Omental fat pad (tissue), 4 donors: ENCODE data around the gene EMID1. TPM values are rescaled to one million over a fixed set of nuclear protein-coding genes. Genes with fewer than 3 reads are reported as not detected.
"Not testable (repeated sequence)": the region's sequence is repeated elsewhere in the genome, so short reads cannot be mapped to it uniquely, and the experiment has no call there.

Source experiments
- ATAC-seq: fragments of 150-250 bp; one replicate; pipeline ENCODE4 v1.9.1; 2016; ENCODE audit warnings: mild to moderate bottlenecking, moderate library complexity; ENCODE audit not compliant: low FRiP score
- DNase-seq: peaks from one replicate; pipeline ENCODE4 v3.0.0-alpha.2; 2019; ENCODE audit warnings: low spot score
- total RNA-seq, 4 donors: library from RNA; depleted of rRNA; stranded (reverse); fragments of >200 nt; gene quantifications; one replicate each; pipeline ENCODE4 v1.1.0, GENCODE V29; 2016
- TF ChIP-seq, protein P1 (sequence below), 3 donors: fragments of 450-650 bp; IDR thresholded peaks; one replicate each; pipeline ENCODE4 v1.5.1; 2016 to 2017; ENCODE audit warnings: antibody characterized with exemption in 3 of 3, mild to moderate bottlenecking in 3 of 3, moderate library complexity in 2 of 3

The EMID1 gene
- total RNA-seq, 4 donors from 2014 or later, result 1.5 to 2.5 (median 1.7) TPM

DNA sequence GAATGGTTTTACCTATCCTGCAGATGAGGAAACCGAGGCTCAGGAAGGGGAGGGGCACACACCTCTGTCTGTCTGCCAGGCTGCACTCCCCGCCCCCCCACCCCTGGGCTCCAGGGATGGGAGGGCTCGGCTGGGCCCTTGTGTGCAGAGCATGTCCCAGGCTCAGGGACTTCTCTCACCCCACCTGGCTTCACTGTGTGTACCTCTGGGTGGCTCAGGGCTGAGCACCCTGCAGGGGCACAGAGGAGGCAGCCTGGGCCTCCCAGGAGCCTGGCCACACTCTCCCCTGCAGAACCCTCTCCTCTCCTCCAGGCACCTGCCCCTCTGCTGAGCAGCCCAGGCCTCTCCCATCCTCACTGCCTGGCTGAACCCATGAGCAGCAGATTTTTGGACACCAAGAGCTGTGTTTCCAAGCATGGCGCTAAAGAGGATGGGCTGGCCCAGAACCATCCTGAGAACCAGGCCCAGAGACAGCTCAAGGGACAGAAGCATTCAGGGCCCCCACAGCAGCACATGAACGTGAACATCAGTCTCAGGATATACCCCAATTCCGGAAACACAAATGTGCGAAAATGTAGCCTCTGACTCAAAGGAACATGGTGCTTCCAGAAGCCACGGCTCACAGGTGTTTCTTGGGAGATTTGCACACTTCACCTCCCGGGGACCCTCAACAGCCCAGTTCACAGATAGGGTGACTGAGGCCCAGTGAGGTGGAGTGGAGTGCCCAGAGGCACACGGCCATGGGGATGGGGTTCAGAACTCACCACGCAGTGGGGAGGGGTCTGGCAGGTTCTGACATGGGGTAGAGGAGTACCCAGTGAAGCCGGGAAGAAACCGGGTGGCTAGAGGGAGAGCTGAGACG, 10.5 kb downstream of the EMID1 start:
- TF ChIP-seq, protein P1, sequence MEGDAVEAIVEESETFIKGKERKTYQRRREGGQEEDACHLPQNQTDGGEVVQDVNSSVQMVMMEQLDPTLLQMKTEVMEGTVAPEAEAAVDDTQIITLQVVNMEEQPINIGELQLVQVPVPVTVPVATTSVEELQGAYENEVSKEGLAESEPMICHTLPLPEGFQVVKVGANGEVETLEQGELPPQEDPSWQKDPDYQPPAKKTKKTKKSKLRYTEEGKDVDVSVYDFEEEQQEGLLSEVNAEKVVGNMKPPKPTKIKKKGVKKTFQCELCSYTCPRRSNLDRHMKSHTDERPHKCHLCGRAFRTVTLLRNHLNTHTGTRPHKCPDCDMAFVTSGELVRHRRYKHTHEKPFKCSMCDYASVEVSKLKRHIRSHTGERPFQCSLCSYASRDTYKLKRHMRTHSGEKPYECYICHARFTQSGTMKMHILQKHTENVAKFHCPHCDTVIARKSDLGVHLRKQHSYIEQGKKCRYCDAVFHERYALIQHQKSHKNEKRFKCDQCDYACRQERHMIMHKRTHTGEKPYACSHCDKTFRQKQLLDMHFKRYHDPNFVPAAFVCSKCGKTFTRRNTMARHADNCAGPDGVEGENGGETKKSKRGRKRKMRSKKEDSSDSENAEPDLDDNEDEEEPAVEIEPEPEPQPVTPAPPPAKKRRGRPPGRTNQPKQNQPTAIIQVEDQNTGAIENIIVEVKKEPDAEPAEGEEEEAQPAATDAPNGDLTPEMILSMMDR (IDR thresholded peaks at IDR 0.05), result no peak
- no peak for DNase-seq
- ATAC-seq, result no peak

DNA sequence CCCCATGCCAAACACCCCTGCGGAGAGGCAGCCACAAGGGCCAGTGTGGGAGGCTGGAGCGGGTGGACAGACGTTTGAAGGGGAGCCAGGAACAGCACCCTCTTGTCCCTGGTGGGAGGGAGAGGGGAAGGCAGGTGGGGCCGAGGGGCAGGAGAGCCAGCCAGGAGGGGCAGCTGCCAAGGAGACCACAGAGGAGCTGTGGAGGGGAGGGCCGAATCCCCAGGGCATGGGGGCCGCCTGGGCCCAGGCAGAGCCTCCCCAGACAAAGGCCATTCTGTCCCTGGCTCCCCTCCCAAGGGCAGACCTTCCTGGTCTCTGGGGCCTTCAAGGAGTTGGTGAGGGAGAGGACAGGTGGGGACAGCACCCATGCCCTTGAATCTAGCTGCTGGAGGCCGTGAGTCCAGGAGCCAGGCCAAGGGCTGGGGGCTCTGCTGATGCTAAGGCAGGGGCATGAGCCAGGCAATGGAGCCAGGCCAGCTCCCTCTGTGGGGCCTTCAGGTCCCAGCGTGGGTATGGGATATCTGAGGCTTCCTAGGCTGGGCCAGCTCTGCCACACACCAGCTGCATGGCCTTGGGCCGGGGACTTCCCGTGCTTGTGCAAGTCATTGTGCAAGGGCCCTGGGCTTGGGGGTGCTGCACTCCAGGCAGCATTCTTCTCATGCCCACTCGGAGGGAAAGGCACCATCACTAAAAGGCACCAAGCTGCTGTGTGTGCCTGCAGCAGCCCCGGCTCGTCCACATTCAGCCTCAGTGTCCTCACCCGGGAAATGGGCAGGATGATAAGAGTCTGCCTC, 11.4 kb downstream of the EMID1 start:
- TF ChIP-seq, protein P1 (IDR thresholded peaks at IDR 0.05), result no peak
- DNase-seq (no peak), ATAC-seq (peak; percentile 42)

DNA sequence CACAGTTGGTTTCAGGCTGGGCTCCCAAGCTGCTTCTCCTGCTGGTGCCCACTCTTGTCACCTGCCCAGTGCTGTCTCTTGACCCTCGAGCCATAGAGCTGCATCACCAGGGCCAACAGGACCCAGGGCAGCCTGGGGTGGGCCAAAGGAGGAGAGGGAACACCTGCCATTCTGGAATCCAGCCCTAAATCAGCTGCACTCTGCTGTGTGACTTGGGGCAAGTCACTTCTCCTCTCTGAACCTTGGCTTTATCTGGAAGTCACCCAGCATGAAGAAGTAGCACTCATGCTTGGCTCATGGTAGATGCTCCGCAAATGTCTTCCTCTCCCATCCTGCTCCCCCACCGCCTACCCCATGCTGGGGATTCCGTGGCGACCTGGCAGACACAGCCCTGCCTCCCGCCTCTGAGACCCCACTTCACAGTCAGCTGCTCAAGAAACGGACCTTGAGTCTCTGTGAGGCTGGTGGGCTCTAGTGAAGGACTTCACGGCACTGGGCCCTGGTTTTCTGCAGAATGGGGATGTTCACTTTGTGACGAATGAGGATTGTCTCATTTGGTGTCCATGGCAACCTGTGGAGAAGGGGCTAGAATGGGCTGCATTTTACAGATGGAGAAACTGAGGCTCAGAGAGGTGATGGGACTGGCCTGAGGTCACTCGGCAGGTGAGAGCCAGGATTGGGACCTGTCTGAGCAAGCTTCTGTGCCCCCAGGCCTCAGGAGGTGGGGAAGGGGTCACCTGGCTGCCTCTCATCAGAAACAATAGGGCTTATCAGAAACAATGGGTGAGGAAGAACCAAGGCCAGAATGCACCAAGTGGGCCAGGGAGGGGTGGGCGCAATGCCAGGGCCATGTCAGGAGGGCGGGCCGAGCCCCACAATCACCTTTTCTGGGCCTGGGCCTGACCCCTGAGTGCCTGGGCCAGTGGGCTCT, 12.4 kb downstream of the EMID1 start:
- no peak for ATAC-seq
- no peak for DNase-seq
- TF ChIP-seq, protein P1 (IDR thresholded peaks at IDR 0.05), result no peak

DNA sequence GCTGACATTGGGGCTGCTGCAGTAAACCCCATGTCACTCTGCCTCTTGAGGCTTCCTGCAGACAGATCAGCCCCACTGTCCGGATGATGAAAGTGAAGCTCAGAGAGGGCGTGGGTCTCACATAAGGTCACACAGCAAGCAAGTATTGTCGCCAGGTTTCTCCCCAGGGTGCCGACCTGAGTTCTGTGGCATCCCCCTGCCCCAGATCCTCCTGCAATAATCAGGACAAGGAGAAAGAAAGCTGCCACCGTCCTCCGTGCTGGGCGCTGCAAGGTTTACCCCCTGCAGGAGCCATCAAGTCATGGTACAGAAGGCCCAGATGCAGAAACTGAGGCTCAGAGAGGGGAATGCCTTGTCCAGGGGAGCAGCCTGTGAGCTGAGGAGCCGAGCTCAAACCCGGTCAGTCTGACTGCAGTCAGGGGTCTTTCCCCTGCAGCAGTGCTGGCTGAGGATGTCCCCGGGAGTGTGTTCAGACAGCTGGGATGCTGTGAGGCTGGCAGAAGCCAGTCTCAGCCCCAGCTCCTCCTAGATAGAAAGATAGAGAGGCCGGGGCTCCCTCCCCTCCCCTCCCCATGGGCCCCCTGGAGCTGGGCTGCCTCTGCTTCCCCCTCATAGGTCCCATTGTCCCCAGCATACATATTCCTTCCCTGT, 13.2 kb downstream of the EMID1 start:
- TF ChIP-seq, protein P1 (IDR thresholded peaks at IDR 0.05), result no peak
- ATAC-seq (no peak), DNase-seq (no peak)

DNA sequence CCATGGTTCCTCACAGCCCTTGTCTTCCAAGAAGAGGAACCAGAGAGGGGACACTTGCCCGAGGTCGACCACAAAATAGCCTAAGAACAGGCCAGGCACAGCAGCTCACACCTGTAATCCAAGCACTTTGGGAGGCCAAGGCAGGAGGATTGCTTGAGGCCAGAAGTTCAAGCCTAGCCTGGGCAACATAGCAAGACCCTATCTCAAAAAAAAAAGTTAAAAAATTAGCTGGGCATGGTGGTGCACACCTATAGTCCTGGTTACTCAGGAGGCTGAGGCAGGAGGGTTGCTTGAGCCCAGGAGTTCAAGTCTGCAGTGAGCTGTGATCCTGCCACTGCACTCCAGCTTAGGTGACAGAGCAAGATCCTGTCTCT, 13.7 kb downstream of the EMID1 start:
- not testable (repeated sequence) for ATAC-seq, DNase-seq

DNA sequence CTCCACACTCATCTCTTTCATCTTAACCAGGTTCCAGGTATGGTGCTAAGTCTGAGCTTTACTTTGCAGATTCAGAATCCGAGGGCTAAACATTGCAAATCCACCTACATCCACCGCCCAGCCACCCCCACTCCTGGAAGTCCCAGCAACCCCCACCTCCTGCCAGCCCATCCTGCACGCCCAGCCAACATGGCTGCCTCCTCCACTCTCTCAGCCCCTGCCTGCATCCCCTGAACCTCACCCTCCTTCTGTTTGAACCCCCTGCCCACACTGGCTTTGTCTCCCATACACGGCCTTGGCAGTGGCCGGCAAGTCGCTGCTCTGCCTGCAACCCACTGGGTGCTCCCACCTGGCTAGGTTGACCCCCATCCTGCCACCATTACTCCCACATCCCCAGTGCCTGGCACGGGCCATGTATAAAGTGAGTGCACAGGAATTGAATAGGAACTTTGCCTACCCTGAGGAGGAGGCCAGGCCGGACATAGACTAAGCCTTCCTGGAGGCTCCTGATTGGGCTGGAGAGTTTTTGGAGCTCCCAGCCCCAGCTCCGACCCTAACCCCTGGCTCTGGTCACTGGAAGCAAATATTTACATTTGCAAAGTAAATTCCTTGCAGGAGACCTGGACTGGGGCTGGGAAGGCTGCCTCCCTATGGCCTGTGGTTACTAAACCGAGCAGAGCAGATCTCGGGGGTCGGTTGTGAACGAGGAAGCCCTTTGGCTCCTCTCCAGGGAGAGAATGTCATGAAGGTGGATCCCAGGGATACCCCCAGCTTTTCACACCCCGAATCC, 14.4 kb downstream of the EMID1 start:
- TF ChIP-seq, protein P1 (IDR thresholded peaks at IDR 0.05), result no peak
- DNase-seq, result no peak
- ATAC-seq, result no peak
